Measurements from ENCODE around the gene AGPAT4.

DNA sequence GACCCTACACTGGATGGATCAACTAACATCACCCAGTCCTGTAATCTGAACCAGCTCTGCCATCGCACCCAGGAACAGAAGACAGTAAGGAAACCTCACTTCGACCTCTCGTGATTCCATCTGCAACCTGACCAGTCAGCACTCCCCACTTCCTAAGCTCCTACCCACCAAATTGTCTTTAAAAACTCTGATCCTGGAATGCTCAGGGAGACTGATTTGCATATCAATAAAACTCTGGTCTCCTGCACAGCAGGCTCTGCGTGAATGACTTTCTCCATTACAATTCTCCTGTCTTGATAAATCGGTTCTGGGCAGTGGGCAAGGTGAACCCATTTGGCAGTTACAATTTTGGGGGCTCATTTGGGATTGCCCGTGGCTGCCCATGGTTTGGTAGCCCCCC, 18.3 kb upstream of the AGPAT4 start:
- TF ChIP-seq, protein P1, sequence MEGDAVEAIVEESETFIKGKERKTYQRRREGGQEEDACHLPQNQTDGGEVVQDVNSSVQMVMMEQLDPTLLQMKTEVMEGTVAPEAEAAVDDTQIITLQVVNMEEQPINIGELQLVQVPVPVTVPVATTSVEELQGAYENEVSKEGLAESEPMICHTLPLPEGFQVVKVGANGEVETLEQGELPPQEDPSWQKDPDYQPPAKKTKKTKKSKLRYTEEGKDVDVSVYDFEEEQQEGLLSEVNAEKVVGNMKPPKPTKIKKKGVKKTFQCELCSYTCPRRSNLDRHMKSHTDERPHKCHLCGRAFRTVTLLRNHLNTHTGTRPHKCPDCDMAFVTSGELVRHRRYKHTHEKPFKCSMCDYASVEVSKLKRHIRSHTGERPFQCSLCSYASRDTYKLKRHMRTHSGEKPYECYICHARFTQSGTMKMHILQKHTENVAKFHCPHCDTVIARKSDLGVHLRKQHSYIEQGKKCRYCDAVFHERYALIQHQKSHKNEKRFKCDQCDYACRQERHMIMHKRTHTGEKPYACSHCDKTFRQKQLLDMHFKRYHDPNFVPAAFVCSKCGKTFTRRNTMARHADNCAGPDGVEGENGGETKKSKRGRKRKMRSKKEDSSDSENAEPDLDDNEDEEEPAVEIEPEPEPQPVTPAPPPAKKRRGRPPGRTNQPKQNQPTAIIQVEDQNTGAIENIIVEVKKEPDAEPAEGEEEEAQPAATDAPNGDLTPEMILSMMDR (IDR thresholded peaks at IDR 0.05): no peak
- no peak for TF ChIP-seq POLR2A (IDR thresholded peaks at IDR 0.05)
